Activated CD4-positive, alpha-beta T cell treated with anti-CD3 and anti-CD28 coated beads, Interleukin-2, amount 50 U/mL, for 4 hours (primary cell): ENCODE results near the gene SHISAL1.

Experiments
- DNase-seq, 2 experiments: peaks; one replicate each; pipeline ENCODE4 v3.0.0-alpha.2; 2020

Gene SHISAL1

GRCh38 chr22:44276041-44276440, 36.7 kb downstream of the SHISAL1 start:
- no peak for DNase-seq

GRCh38 chr22:44275631-44275995, 37.1 kb downstream of the SHISAL1 start:
- no peak for DNase-seq

GRCh38 chr22:44274918-44275630, 37.7 kb downstream of the SHISAL1 start:
- DNase-seq, result no peak

- DNase-seq, result no peak
Observed at GRCh38 chr22:44273175-44273574, 39.6 kb downstream of the SHISAL1 start.

- DNase-seq, result no peak
Observed at GRCh38 chr22:44272401-44272771, 40.4 kb downstream of the SHISAL1 start.

- DNase-seq, result no peak
Observed at GRCh38 chr22:44271732-44272400, 40.9 kb downstream of the SHISAL1 start.

- DNase-seq, result no peak
Observed at GRCh38 chr22:44271010-44271500, 41.7 kb downstream of the SHISAL1 start.

- DNase-seq, result no peak
Observed at GRCh38 chr22:44270556-44270880, 42.2 kb downstream of the SHISAL1 start.

GRCh38 chr22:44269757-44270555, 42.8 kb downstream of the SHISAL1 start:
- no peak for DNase-seq

GRCh38 chr22:44269117-44269498, 43.6 kb downstream of the SHISAL1 start:
- DNase-seq, result no peak

- DNase-seq, result no peak
Observed at GRCh38 chr22:44268431-44269116, 44.2 kb downstream of the SHISAL1 start.

- DNase-seq, result no peak
Observed at GRCh38 chr22:44267856-44268255, 44.9 kb downstream of the SHISAL1 start.

GRCh38 chr22:44266796-44267760, 45.7 kb downstream of the SHISAL1 start:
- DNase-seq, result no peak

- no peak for DNase-seq
Observed at GRCh38 chr22:44263547-44263946, 49.2 kb downstream of the SHISAL1 start.

- no peak for DNase-seq
Observed at GRCh38 chr22:44261861-44262595, 50.7 kb downstream of the SHISAL1 start.

- DNase-seq, result no peak
Observed at GRCh38 chr22:44261164-44261860, 51.4 kb downstream of the SHISAL1 start.

GRCh38 chr22:44260216-44261035, 52.3 kb downstream of the SHISAL1 start:
- DNase-seq, result no peak

- DNase-seq, result no peak
Observed at GRCh38 chr22:44259366-44260215, 53.2 kb downstream of the SHISAL1 start.
